Activated T-cell treated with anti-CD3 and anti-CD28 coated beads, Interleukin-2, amount 50 U/mL, for 24 hours (primary cell): ENCODE measurements around the gene C4orf50.

Source experiments
- DNase-seq: peaks from one replicate; pipeline ENCODE4 v3.0.0-alpha.2; 2020
- H3K27ac Mint-ChIP-seq: 2 replicates; pipeline ENCODE4 v1.8.0; 2020; ENCODE audit warnings: mild to moderate bottlenecking, mixed read lengths
- H3K27me3 Mint-ChIP-seq: 2 replicates; pipeline ENCODE4 v1.8.0; 2020; ENCODE audit warnings: mixed read lengths
- H3K36me3 Mint-ChIP-seq: 2 replicates; pipeline ENCODE4 v1.8.0; 2020; ENCODE audit warnings: low read depth, mixed read lengths
- H3K4me1 Mint-ChIP-seq: 2 replicates; pipeline ENCODE4 v1.8.0; 2020; ENCODE audit warnings: low read depth, mixed read lengths
- H3K4me3 Mint-ChIP-seq: 2 replicates; pipeline ENCODE4 v1.8.0; 2020; ENCODE audit warnings: mild to moderate bottlenecking, moderate library complexity, mixed read lengths
- H3K9me3 Mint-ChIP-seq: 2 replicates; pipeline ENCODE4 v1.8.0; 2020; ENCODE audit warnings: mixed read lengths

Gene C4orf50

DNA sequence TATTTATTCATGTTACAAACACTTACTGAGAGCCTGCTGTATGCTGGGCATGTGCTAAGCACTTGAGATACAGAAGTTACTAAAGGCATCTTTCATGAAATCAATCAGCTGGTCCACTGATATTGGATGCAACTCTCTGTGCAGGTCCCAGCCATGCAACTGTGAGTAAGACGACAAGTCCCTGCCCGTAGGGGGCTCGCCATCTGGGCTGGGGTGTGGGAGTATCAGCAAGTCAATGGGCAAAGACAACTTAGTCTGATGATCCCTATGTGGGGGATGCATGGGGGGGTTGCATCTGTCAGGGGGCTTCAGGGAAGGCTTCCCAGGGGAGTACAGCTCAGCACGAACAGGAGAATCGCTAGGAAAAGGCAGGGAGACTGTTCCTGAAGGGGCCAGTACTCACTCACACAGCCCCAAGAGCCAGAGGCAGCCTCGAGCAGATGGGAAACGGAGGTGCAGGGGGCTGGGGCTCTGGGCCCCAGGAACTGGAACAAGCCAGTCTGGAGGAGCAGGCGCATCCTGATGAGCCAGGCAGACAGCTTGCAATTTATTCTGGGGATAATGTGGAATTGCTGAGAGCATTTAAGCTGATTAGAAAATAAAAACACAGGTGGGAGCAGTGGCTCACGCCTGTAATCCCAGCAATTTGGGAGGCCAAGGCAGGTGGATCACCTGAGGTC is 165.6 kb downstream of the C4orf50 start:
- Mint-ChIP-seq H3K27ac (no peak overlapping the region), H3K4me1 (no peaks in the 10 kb centered on the region), H3K27me3 (peaks cover 14% of the 10 kb centered on the region), H3K9me3 (no peaks in the 10 kb centered on the region), H3K36me3 (no peaks in the 10 kb centered on the region), H3K4me3 (no peak overlapping the region)
- no peak for DNase-seq

DNA sequence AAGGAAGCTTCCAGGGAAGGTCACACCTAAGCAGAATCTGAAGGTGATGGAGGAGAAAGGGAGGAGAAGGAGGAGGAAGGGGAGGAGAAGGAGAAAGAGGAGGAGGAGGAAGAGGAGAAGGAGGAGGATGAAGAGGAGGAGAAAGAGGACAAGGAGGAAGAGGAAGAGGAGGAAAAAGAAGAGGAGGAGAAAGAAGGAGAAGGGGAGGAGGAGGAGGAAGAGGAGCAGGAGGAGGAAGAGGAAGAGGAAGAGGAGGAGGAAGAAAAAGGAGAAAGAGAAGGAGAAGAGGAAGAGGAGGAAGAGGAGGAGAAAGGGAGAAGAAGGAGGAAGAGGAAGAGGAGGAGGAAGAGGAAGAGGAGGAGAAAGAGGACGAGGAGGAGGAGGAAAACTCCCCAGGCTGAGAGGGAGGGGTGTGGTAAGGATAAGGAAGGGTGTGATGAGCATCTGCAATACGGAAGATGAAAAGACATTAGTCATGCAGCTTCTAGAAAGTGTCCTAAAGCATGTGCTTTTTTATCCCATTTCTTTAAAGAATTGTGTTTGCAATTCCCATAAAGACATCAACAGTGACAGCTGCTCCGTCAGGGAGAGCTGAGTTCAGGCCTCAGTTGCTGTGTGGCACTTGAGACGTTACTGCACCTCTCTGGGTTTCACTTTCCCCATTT is 166.5 kb downstream of the C4orf50 start:
- no peak overlapping the region for H3K27ac Mint-ChIP-seq
- H3K27me3 Mint-ChIP-seq: peaks cover 18% of the 10 kb centered on the region
- no peaks in the 10 kb centered on the region for H3K36me3 Mint-ChIP-seq
- H3K4me3 Mint-ChIP-seq: no peak overlapping the region
- no peaks in the 10 kb centered on the region for H3K4me1 Mint-ChIP-seq
- DNase-seq: no peak
- no peaks in the 10 kb centered on the region for H3K9me3 Mint-ChIP-seq
